ENCODE data around the gene CNOT2. TPM values are rescaled to one million over a fixed set of nuclear protein-coding genes. Genes with fewer than 3 reads are reported as not detected.

Gene CNOT2
- total and polyA plus RNA-seq, 2 donors (not counting 3 experiments of a cell fraction or from before 2014, with no cell fraction given) = 52.2 to 79.7 TPM

DNA sequence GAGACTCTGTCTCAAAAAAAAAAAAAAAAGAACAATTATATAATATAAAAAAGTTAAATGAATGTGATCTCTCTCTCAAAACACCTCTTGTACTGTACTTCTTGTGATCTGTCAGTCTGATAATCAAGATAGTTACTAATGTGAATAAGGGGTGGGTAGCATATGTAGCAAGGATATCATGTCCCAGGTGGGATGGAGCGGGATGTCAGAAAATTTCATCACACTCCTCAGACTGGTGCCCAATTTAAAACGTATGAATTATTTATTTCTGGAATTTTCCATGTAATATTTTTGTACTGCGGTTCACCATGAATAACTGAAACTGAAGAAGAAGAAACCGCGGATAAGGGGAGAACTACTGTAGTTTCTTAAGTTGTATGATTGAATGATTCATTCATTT lies 11.0 kb downstream of the CNOT2 start:
- Histone ChIP-seq H3K9me1 (replicated peaks; ENCODE audit: control insufficient read depth, extremely low read depth, insufficient read depth, low read length) (no peaks in the 10 kb centered on the region), H3K4me3 (replicated peaks in 1 of 3; ENCODE audit: insufficient read depth in 1 of 3, low read depth in 1 of 3, low read length in 3 of 3) (no peak overlapping the region), H3K79me2 (ENCODE audit: control insufficient read depth, insufficient read depth, low read length) (peaks cover 99% of the 10 kb centered on the region), H2AFZ (ENCODE audit: low read depth, low read length) (no peak overlapping the region), H3K4me2 (ENCODE audit: insufficient read depth, low read length) (no peak overlapping the region), H4K20me1 (replicated peaks; ENCODE audit: control insufficient read depth, extremely low read depth, insufficient read depth, low read length) (peaks cover 27% of the 10 kb centered on the region), H3K9ac (replicated peaks; ENCODE audit: extremely low read depth, insufficient read depth, low read length) (no peak overlapping the region), H3K36me3 (ENCODE audit: control insufficient read depth in 2 of 2, extremely low read depth in 1 of 2, insufficient read depth in 2 of 2, low read length in 2 of 2) (no peaks in the 10 kb centered on the region), H3K9me3 (replicated peaks; ENCODE audit: control insufficient read depth, insufficient read depth, low read length) (no peaks in the 10 kb centered on the region), H3K27ac (ENCODE audit: insufficient read depth, low read depth, low read length) (no peak overlapping the region), H3K4me1 (ENCODE audit: control insufficient read depth, extremely low read depth, insufficient read depth, low read length) (peaks cover 8% of the 10 kb centered on the region), H3K27me3 (ENCODE audit: control insufficient read depth in 2 of 2, insufficient read depth in 2 of 2, low read length in 2 of 2) (no peaks in the 10 kb centered on the region)
- no peak for TF ChIP-seq EZH2 (IDR thresholded peaks at IDR 0.05; ENCODE audit: borderline replicate concordance, low read depth, low read length, severe bottlenecking)
- BruUV-seq (replicated peaks) = no TSS peak
- intact Hi-C loops (cut with micrococcal nuclease) = no loop called here
- CTCF ChIA-PET = no interaction called here
- POLR2A ChIA-PET = interaction anchor here (0.7 kb wide), 1 partner anchor 61 kb away, joined by 4 read pairs; no protein-coding TSS in a partner anchor
- DNase-seq (ENCODE audit: low read depth, low spot score) = no peak
- dilution Hi-C loops (cut with MboI; ENCODE audit: extremely low pct_ligation_motif_present, low sequenced_read_pairs) = no loop called here
- no peak for FAIRE-seq

GRCh38 chr12:70254846-70255245 lies 11.6 kb downstream of the CNOT2 start:
- Histone ChIP-seq H3K4me2 (ENCODE audit: insufficient read depth, low read length) (no peak overlapping the region), H3K9me3 (replicated peaks; ENCODE audit: control insufficient read depth, insufficient read depth, low read length) (no peaks in the 10 kb centered on the region), H3K27me3 (ENCODE audit: control insufficient read depth in 2 of 2, insufficient read depth in 2 of 2, low read length in 2 of 2) (no peaks in the 10 kb centered on the region), H3K9ac (replicated peaks; ENCODE audit: extremely low read depth, insufficient read depth, low read length) (no peak overlapping the region), H3K9me1 (replicated peaks; ENCODE audit: control insufficient read depth, extremely low read depth, insufficient read depth, low read length) (no peaks in the 10 kb centered on the region), H3K27ac (ENCODE audit: insufficient read depth, low read depth, low read length) (no peak overlapping the region), H3K4me3 (replicated peaks in 1 of 3; ENCODE audit: insufficient read depth in 1 of 3, low read depth in 1 of 3, low read length in 3 of 3) (no peak overlapping the region), H4K20me1 (replicated peaks; ENCODE audit: control insufficient read depth, extremely low read depth, insufficient read depth, low read length) (peaks cover 30% of the 10 kb centered on the region), H3K36me3 (ENCODE audit: control insufficient read depth in 2 of 2, extremely low read depth in 1 of 2, insufficient read depth in 2 of 2, low read length in 2 of 2) (no peaks in the 10 kb centered on the region), H3K79me2 (ENCODE audit: control insufficient read depth, insufficient read depth, low read length) (peaks cover 99% of the 10 kb centered on the region), H2AFZ (ENCODE audit: low read depth, low read length) (no peak overlapping the region), H3K4me1 (ENCODE audit: control insufficient read depth, extremely low read depth, insufficient read depth, low read length) (peaks cover 8% of the 10 kb centered on the region)
- ChIA-PET CTCF (interaction anchor here (2.0 kb wide), 1 partner anchor 8 kb away, joined by 7 read pairs; no protein-coding TSS in a partner anchor), POLR2A (no interaction called here)
- intact Hi-C loops (cut with micrococcal nuclease) (no loop called here), dilution Hi-C loops (cut with MboI; ENCODE audit: extremely low pct_ligation_motif_present, low sequenced_read_pairs) (no loop called here)
- FAIRE-seq (no peak), DNase-seq (ENCODE audit: low read depth, low spot score) (no peak)
- BruUV-seq (replicated peaks) = no TSS peak
- TF ChIP-seq FOS (IDR thresholded peaks at IDR 0.05; ENCODE audit: borderline replicate concordance, insufficient read depth, low read length) (no peak), GATA2 (IDR thresholded peaks at IDR 0.05; ENCODE audit: insufficient read depth, insufficient read length, low read depth, low read length) (no peak), POLR2A (IDR thresholded peaks at IDR 0.05; ENCODE audit: low read depth, low read length) (no peak), JUN (IDR thresholded peaks at IDR 0.05; ENCODE audit: borderline replicate concordance, insufficient read depth, insufficient read length, low read depth) (no peak), EZH2 (IDR thresholded peaks at IDR 0.05; ENCODE audit: borderline replicate concordance, low read depth, low read length, severe bottlenecking) (no peak), CTCF (IDR thresholded peaks at IDR 0.05; ENCODE audit: extremely low read depth in 1 of 2, insufficient read depth in 1 of 2, low read depth in 1 of 2, low read length in 2 of 2) (no peak), POLR2AphosphoS5 (IDR thresholded peaks at IDR 0.05; ENCODE audit: insufficient read depth, low read depth, low read length) (no peak), MYC (IDR thresholded peaks at IDR 0.05; ENCODE audit: low read depth, low read length) (no peak)
- TF ChIP-seq, protein P1, sequence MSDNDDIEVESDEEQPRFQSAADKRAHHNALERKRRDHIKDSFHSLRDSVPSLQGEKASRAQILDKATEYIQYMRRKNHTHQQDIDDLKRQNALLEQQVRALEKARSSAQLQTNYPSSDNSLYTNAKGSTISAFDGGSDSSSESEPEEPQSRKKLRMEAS (IDR thresholded peaks at IDR 0.05; ENCODE audit: insufficient read depth, insufficient read length) = no peak

Measured in endothelial cell of umbilical vein (primary cell).